NCI-H1092 treated with DMSO at 0.1 percent for 48 hours (cell line): ENCODE measurements around the gene RAB24.
"Not testable (repeated sequence)": the region's sequence is repeated elsewhere in the genome, so short reads cannot be mapped to it uniquely, and the experiment has no call there.

Source experiments
- DNase-seq: peaks from one replicate; lab custom pipeline; 2025; lab: John Stamatoyannopoulos, UW

Gene RAB24

DNA sequence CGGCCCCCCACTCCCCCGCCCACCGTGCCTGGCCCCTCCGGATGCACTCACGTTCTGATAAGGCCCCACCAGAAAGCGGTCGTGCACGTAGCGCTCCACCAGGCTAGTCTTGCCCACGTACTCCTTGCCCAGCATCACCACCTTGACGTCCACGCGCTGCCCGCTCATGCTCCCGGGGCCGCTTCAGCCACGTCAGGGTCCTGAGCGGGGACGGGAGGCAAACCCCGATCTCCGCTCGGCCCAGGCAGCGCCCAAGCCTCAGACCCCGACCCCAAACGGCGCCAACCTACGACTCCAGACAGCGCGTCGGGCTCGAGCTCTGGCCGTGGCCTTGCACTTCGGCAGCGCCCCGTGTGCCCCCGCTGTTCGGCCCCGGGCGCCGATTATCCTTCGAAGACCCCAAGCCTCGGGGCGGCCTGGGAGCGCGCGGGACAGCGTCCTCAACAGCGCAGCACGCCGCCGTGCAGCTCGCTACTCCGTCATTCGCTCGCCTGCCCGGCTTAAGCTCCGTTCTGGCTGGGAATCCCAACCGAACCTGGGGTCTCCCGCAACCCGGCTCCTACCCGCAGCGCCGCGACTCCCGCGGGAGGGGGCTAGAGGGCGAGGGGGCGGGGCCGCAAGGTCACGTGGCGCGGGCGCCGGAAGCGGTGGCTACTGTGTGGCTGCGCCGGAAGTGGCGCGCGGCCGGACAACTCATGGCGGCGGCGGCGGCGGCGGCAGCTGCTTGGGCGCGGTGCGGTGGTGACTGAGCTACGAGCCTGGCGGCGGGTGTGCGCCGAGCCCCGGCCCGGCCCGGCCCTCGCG, at the start of gene RAB24, which contains the start of gene PRELID1:
Gene RAB24 (minus strand): TSS at position 599 of the 804 bp plus-strand sequence. CDS start 431 bp downstream, at position 168.
Gene PRELID1 (plus strand): TSS at position 679 of the 804 bp plus-strand sequence. CDS start 187 bp downstream, outside the sequence.
- peak; percentile 53 for DNase-seq

GRCh38 chr5:177353093-177353492, 49.6 kb upstream of the RAB24 start:
- DNase-seq = no peak

DNA sequence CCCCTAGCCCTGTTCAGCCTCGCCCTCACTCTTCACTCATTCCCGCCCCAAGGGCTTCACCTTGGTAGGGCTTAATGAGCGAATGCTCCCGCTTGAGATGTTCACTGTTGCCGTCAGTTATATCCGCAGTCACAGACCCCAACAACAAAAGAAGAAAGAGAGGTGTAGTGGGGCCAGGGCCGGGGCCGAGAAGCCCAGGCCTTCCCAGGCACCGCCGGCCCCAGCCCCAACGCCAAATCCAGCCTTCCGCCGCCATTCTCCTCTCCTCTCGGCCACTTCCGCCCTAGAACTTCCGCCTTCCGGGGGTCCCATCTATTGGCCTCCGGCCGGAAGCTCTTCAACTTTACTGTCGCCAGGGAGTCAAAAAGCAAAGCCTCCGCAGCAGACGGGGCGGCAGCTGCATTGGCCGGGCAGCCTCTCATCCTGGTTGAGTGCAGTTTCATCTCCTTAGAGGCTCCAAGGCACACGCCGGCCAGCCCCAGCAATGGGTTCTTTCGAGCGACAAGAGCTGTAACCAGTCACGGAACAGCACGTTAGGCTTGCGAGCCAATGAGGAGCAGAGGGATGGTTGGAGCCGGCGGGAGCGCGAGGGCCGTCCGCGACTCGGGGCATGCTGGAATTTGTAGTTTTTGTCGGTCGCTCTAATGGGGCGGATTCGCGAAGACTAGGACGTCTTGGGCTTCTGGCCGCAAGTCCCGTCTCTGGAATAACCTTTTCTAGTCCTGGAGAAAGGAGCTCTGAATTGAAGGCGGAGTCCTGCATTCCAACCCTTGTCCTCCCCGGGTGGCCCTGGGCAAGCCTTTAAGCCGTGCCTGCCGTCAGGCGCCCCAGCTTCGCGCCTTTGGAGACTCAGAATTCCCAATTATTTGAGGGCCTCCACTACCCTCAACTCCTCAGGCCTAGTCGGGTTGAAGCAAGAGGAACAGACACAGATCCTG, 48.1 kb upstream of the RAB24 start, which contains the start of gene LMAN2:
Gene LMAN2 (minus strand): TSS at position 277 of the 938 bp plus-strand sequence. CDS start 21 bp downstream, at position 256.
- peak; percentile 86 for DNase-seq

- no peak for DNase-seq
Observed at GRCh38 chr5:177350776-177351391, 47.4 kb upstream of the RAB24 start.

DNA sequence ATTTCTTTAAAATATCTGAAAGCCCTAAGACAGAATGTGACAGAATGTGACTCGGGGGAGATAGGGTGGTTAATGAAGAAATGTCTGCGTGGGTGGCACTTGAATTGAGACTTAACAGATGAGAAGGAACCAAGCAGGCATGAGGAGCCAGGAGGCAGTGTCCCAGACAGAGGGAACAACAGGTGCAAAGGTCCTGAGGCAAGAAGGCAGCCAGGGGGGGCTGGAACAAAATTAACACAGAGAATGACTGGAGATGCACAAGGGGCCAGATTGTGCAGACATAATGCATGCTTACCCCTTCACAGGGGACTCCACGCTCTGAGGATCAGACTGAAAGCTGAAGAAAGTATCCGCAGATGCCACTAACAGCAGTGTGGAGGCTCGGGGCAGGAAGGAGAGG, 46.2 kb upstream of the RAB24 start:
- no peak for DNase-seq

GRCh38 chr5:177349362-177349647, 45.8 kb upstream of the RAB24 start:
- DNase-seq = no peak

GRCh38 chr5:177347699-177348098, 44.2 kb upstream of the RAB24 start:
- no peak for DNase-seq

DNA sequence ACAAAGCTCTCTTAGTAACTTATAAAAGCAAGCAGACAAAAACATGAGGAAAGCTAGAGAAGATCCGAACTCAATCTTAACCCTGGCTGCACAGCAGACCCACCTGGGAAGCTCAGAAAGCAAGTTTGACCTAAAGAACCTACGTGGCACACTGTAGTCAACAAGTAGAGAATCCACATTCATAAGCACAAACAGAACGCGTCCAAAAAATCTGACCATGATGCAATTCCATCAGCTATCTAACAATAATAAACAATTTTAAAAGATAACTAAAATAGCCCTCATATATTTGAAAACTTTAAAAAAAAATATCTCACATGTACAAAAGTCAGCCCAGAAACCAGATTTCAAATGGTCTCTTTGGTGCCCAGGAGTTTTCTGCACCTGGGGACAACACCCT, 43.3 kb upstream of the RAB24 start:
- no peak for DNase-seq

GRCh38 chr5:177344891-177345290, 41.4 kb upstream of the RAB24 start:
- no peak for DNase-seq

DNA sequence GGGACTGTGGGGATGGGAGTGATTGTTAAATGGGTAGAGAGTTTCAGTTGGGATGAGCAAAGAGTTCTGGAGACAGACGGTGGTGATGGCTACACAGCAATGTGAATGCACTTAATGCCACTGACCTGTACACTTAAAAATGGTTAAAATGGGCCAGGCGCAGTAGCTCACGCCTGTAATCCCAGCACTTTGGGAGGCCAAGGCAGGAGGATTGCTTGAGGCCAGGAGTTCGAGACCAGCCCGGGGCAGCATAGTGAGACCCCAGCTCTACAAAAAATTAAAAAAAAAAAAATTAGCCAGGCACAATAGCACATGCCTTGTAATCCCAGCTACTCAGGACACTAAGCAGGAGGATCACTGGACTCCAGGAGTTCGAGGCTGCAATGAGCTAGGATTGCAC, 40.3 kb upstream of the RAB24 start:
- no peak for DNase-seq

DNA sequence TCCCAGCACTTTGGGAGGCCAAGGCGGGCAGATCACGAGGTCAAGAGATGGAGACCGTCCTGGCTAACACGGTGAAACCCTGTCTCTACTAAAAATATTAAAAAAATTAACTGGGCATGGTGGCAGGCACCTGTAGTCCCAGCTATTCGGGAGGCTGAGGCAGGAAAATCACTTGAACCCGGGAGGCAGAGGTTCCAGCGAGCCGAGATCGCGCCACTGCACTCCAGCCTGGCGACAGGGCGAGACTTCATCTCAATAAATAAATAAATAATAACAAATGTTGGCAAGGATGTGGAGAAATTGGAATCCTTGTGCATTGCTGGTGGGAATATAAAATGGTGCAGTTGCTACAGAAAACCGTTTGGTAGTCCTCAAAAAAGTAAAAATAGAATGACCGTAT, 39.5 kb upstream of the RAB24 start:
- not testable (repeated sequence) for DNase-seq

DNA sequence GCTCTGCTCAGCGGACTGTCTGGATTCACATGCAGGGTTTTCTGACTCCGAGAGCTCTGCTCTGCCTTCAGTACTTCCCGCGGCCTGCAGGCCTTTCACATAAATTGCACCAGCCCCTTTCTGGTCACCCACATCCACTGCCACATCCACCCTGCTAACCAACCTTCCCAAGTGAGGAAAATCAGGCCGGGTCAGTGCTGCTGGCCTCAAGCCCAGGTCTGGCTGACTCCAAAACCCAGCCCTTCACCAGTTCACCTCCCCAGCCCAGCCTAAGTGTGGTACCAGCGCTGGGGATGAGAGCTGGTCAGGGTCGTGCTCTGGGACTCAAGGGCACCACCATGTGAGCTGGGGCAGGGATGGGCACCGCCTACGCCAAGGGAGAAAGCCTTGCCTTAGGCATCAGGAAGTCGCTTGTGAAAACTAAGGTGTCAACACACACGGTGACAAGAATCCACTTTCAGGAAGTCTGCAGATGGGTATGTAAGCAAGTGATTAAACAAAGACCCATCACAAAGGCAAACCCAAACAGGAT, 35.7 kb upstream of the RAB24 start:
- no peak for DNase-seq

- no peak for DNase-seq
Observed at GRCh38 chr5:177338251-177339106, 35.0 kb upstream of the RAB24 start.

GRCh38 chr5:177336603-177337494, 33.3 kb upstream of the RAB24 start:
- DNase-seq = no peak

DNA sequence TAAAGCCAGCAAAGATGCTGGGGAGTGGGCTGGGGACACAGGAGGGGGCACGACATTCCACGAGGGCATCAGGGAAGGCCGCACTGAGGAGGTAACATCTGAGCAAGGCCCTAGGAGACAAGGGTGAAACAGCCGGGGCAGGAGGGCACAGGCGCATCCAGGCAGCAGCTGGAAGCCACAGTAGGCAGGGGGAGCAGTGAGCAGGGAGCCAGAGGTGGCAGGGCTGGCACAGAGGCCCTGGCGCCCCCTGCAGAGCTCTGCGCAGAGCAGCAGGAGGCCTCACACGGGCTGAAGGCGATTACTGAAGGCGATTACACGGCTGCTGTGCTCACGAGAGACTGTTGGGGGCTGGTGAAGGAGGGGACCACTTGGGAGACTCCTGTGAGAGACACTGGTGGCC, 32.6 kb upstream of the RAB24 start:
- no peak for DNase-seq

DNA sequence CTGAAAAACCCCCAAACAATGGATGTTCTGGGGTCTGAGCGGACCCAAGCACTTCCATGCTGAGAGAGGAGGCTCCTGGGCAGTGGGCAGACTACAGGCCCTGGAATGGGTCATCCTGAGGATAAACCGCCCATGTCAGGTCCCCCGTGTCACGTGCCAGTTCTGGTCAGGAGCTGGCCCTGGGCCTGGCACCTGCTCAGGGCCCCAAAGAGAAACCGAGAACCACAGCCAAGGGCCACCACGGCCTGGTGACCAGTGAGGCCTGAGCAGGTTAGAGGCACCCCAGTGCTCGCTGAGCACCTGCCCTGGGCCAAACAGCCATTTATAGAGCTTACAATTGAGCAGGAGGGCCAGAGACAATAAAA, 32.2 kb upstream of the RAB24 start:
- no peak for DNase-seq

DNA sequence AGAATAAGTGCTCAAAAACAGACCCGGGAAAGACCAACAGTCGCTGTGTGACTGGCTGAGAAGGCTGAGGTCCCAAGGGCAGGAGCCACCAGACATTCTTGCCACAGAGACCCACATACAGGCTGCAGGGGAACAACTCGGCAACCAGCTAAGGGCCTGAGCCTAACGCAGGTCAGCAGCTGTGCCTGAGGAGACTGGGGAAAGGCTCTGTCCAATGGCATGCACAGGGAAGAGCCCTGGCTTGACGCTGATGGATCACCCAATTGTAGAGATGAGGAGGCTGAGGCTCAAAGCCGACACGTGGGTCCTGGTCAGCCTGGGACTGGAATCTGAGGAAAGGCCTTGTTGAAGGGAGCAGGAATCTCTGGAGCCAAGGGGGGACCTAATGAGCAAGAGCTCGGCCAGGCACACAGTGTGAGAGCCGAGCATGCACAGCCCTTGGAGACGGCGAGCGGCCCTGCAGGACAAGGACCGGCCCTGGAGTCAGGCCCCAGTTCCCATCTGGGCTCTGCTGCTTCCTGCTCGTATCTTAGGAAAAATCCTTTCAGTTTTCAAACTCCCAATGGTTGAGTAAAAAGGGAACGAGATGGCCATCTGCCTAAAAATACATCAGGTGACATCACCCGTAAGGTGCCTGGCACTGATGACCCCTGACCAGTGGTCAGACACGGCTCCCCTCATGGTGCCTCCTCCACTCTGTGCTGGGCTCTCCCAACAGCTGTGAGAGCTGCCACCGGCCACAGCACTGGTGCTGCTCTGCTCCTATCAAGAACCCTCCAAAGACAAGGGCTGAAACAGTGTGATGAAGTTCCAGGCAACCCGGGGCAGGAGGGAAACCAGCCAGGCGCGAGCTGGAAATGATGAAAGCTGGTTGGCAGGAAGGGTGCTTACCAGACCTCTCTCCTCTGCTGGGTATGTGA, 31.5 kb upstream of the RAB24 start:
- DNase-seq = no peak

DNA sequence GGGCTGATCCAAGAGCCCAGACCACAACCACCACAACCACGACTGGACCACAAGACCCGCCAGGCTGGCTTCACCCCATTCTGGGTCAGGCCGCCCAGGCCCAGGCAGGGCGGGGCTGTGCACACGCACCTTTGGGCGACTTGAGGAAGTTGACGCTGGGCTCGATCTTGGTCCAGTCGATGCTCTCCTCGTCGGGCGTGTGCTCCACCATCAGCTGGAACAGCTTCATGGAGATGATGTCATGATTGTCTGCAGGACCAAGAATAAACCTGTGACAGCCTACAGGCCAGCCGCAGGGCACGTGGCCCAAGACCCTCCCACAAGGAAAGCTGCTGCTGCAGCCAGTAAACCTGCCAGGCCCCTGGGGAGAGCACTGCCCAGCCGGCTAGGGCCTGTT, 30.6 kb upstream of the RAB24 start:
- no peak for DNase-seq
